ENCODE data around the gene SP140L.

- TF ChIP-seq CTCF (IDR thresholded peaks at IDR 0.05) (no peak), POLR2AphosphoS5 (IDR thresholded peaks at IDR 0.05) (no peak), POLR2A (IDR thresholded peaks at IDR 0.05) (no peak)
Measured at GRCh38 chr2:230430957-230431910, 104.2 kb downstream of the SP140L start.
